ENCODE results near the gene TEX22.

The TEX22 gene

DNA sequence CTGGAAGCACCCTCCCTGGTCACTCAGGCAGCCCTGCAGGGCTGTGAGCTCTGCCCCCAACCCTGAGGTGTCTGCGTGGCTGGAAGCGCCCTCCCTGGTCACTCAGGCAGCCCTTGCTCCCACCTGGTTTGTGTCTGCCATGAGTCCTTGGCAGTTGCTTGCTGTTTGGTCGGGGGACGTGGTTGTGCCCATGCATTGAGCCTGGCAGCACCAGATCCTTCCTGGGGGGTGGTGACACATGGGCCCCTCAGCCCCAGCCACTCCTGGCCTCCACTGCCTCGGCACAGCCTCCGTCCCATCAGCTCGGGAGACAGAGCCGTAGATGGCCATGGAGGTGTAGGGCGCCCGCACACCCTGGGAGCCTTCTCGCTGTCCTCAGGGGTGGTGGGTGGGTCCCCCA is 40.8 kb downstream of the TEX22 start:
- Mint-ChIP-seq H3K9me3 (no peaks in the 10 kb centered on the region), H3K27ac (no peak overlapping the region), H3K4me3 (no peak overlapping the region), H3K27me3 (no peaks in the 10 kb centered on the region), H3K4me1 (ENCODE audit: low read depth) (peaks cover 3% of the 10 kb centered on the region), H3K36me3 (ENCODE audit: low read depth) (peaks cover 20% of the 10 kb centered on the region)

- peaks cover 20% of the 10 kb centered on the region for H3K36me3 Mint-ChIP-seq (ENCODE audit: low read depth)
- peaks cover 3% of the 10 kb centered on the region for H3K4me1 Mint-ChIP-seq (ENCODE audit: low read depth)
- H3K9me3 Mint-ChIP-seq, result no peaks in the 10 kb centered on the region
- no peak overlapping the region for H3K4me3 Mint-ChIP-seq
- no peaks in the 10 kb centered on the region for H3K27me3 Mint-ChIP-seq
- no peak overlapping the region for H3K27ac Mint-ChIP-seq
Measured at GRCh38 chr14:105439710-105440553, 41.6 kb downstream of the TEX22 start.

DNA sequence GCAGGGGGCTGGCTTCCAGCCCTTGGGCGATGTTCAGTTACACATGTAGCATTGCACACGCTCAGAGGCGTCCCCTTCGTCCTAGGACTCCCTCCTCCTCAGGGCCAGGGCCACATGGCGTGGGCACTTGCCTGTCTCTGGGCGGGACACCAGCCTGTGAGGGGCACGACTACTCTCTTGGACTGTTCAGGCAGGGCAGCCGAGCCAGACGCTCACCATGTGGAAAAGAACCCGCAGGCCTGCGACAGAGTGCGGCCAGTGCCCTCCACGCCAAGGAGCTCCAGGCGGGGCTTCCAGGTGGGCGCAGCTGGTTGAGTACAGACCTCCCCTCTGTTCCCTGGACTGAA is 42.2 kb downstream of the TEX22 start:
- Mint-ChIP-seq H3K27ac (no peak overlapping the region), H3K9me3 (no peaks in the 10 kb centered on the region), H3K4me3 (no peak overlapping the region), H3K27me3 (no peaks in the 10 kb centered on the region), H3K36me3 (ENCODE audit: low read depth) (peaks cover 18% of the 10 kb centered on the region), H3K4me1 (ENCODE audit: low read depth) (peaks cover 3% of the 10 kb centered on the region)

DNA sequence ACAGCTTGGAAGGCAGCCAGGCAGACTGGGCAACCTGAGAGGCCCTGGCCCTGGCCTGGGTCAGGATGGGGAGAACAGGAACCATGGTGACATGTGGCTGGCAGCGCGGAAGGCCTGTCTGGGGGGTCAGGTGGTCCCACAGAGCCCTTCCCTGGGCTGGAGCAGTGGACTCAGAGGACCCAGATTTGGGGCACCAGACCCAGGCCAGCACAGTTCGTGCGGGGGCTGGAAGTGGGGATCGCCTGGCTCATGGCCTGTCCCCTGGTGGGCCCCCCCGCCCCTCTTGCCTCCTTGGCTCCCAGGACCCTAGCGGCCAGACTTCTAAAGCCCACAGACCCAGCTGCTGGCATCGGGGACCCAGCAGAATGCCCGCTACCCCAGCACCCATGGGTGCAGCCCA is 42.7 kb downstream of the TEX22 start:
- Mint-ChIP-seq H3K4me1 (ENCODE audit: low read depth) (peaks cover 3% of the 10 kb centered on the region), H3K27ac (no peak overlapping the region), H3K36me3 (ENCODE audit: low read depth) (peaks cover 15% of the 10 kb centered on the region), H3K9me3 (no peaks in the 10 kb centered on the region), H3K4me3 (no peak overlapping the region), H3K27me3 (no peaks in the 10 kb centered on the region)

DNA sequence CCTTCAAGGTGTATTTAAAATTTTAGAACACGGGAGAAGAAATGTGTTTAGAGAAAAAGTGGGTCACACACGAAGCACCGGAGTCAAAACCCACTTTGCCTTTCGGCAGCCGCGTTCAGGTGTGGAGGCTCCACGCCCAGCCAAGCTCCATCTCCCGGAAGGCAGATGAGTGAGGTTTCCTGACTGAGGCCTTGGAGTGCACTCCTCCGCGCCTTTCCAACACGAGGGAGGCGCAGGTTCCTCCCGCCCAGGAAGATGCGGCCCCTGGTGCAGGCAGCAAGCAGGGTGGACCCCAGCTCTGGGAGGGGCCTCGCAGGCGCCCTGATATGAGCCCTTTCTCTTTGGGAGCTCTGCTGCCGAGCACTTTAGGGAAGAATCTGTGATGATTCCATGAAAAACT is 43.8 kb downstream of the TEX22 start:
- no peak overlapping the region for H3K27ac Mint-ChIP-seq
- H3K4me1 Mint-ChIP-seq (ENCODE audit: low read depth), result no peaks in the 10 kb centered on the region
- peaks cover 11% of the 10 kb centered on the region for H3K36me3 Mint-ChIP-seq (ENCODE audit: low read depth)
- H3K4me3 Mint-ChIP-seq, result no peak overlapping the region
- no peaks in the 10 kb centered on the region for H3K9me3 Mint-ChIP-seq
- H3K27me3 Mint-ChIP-seq, result no peaks in the 10 kb centered on the region

DNA sequence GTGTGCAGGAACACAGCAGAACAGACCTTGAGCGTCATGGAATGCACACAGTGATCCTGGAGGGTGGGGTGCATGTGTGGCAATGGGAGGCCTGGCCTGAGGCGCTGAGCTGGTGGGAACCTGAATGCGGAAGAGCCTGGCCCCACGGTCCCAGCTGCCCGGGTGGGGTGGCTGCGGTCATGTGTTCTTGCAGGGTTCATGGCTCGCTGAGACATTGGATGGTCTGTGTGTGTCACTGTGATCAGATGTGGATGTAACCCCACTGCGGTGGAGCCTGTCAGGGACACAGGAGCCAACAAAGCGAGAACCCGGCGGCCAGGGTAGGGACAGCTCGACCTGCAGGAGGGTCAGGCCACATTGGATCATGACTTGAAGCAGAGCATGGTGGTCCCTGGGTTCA is 44.5 kb downstream of the TEX22 start:
- no peaks in the 10 kb centered on the region for H3K9me3 Mint-ChIP-seq
- H3K27me3 Mint-ChIP-seq, result no peaks in the 10 kb centered on the region
- H3K4me1 Mint-ChIP-seq (ENCODE audit: low read depth), result no peaks in the 10 kb centered on the region
- H3K4me3 Mint-ChIP-seq, result no peak overlapping the region
- H3K36me3 Mint-ChIP-seq (ENCODE audit: low read depth), result peaks cover 11% of the 10 kb centered on the region
- no peak overlapping the region for H3K27ac Mint-ChIP-seq

DNA sequence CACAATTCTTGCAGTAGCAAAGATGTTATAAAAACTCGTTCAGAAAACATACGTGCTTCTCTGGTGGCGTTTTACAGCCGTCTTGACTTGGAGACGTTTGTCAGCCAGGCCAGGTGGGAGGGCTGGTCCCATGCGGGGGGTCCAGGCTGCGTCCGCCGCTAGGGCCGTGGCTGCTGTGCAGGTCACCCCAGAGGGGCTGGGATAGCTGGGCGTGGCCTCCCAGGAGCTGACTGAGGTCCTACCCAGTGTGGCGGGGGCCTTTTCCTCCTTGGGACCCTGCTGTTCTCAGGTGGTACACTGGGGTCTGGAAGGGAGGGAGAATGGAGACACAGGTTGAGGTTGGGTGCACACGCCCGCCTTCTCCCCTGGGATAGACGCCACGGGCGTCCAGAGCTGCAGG is 46.5 kb downstream of the TEX22 start:
- H3K27me3 Mint-ChIP-seq, result no peaks in the 10 kb centered on the region
- no peaks in the 10 kb centered on the region for H3K9me3 Mint-ChIP-seq
- H3K36me3 Mint-ChIP-seq (ENCODE audit: low read depth), result peaks cover 11% of the 10 kb centered on the region
- H3K4me1 Mint-ChIP-seq (ENCODE audit: low read depth), result no peaks in the 10 kb centered on the region
- H3K4me3 Mint-ChIP-seq, result no peak overlapping the region
- no peak overlapping the region for H3K27ac Mint-ChIP-seq

- Mint-ChIP-seq H3K9me3 (no peaks in the 10 kb centered on the region), H3K4me3 (no peak overlapping the region), H3K27me3 (no peaks in the 10 kb centered on the region), H3K27ac (no peak overlapping the region), H3K36me3 (ENCODE audit: low read depth) (peaks cover 11% of the 10 kb centered on the region), H3K4me1 (ENCODE audit: low read depth) (no peaks in the 10 kb centered on the region)
Measured at GRCh38 chr14:105445290-105445689, 47.0 kb downstream of the TEX22 start.

DNA sequence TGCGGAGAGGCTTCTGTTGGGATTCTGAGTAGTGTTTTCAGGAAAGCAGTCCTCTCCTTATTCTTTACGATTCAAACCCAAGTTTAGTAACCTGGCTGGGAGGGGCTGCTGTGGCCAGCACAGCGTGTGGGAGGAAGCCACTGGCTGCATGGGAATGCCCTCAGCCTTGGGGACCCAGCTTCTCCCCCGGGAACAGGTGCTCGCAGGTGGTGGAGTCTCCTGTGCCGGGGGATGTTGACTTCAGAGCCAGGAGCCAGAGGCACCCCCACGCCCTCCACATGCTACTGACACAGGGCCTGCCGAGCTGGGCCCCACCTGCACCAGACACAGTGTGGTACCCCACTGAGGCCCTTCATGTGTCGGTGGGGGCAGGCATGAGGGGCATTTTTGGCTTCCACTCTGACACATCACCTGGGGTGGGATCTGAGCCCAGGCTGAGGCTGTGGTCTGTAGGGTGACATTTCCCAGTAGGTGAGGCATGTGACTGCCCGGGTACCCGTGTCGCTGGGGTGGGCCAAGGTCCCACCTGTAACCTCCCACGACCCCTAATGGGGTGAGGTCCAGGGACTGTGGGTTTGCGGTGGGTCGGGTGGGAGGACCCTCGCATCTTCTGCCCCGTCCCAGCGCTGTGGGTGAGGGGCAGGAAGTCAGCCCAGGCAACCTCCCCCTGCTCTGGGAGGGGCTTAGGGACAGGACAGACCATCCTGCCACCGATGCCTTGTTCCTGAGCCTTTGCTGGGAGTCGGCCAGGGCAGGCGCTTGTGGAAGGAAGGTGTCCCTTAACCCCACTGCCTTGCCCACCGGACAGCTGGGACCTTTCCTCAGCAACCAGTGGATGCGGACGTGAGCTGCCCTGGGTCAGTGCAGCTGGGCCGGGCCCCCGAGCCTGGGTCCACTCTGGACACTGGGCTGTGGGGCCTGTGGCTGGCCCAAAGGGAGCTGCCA is 47.8 kb downstream of the TEX22 start:
- Mint-ChIP-seq H3K27ac (no peak overlapping the region), H3K9me3 (no peaks in the 10 kb centered on the region), H3K4me3 (no peak overlapping the region), H3K4me1 (ENCODE audit: low read depth) (no peaks in the 10 kb centered on the region), H3K36me3 (ENCODE audit: low read depth) (peaks cover 11% of the 10 kb centered on the region), H3K27me3 (no peaks in the 10 kb centered on the region)

- Mint-ChIP-seq H3K27ac (no peak overlapping the region), H3K4me1 (ENCODE audit: low read depth) (no peaks in the 10 kb centered on the region), H3K4me3 (no peak overlapping the region), H3K36me3 (ENCODE audit: low read depth) (peaks cover 8% of the 10 kb centered on the region), H3K27me3 (no peaks in the 10 kb centered on the region), H3K9me3 (no peaks in the 10 kb centered on the region)
Measured at GRCh38 chr14:105446971-105447370, 48.6 kb downstream of the TEX22 start.

- Mint-ChIP-seq H3K4me1 (ENCODE audit: low read depth) (no peaks in the 10 kb centered on the region), H3K4me3 (no peak overlapping the region), H3K36me3 (ENCODE audit: low read depth) (peaks cover 9% of the 10 kb centered on the region), H3K27me3 (no peaks in the 10 kb centered on the region), H3K27ac (no peak overlapping the region), H3K9me3 (no peaks in the 10 kb centered on the region)
Measured at GRCh38 chr14:105447651-105448640, 49.6 kb downstream of the TEX22 start.

GRCh38 chr14:105448706-105449111 is 50.4 kb downstream of the TEX22 start:
- H3K27ac Mint-ChIP-seq, result no peak overlapping the region
- no peaks in the 10 kb centered on the region for H3K27me3 Mint-ChIP-seq
- H3K4me1 Mint-ChIP-seq (ENCODE audit: low read depth), result no peaks in the 10 kb centered on the region
- H3K36me3 Mint-ChIP-seq (ENCODE audit: low read depth), result peaks cover 9% of the 10 kb centered on the region
- no peak overlapping the region for H3K4me3 Mint-ChIP-seq
- H3K9me3 Mint-ChIP-seq, result no peaks in the 10 kb centered on the region

DNA sequence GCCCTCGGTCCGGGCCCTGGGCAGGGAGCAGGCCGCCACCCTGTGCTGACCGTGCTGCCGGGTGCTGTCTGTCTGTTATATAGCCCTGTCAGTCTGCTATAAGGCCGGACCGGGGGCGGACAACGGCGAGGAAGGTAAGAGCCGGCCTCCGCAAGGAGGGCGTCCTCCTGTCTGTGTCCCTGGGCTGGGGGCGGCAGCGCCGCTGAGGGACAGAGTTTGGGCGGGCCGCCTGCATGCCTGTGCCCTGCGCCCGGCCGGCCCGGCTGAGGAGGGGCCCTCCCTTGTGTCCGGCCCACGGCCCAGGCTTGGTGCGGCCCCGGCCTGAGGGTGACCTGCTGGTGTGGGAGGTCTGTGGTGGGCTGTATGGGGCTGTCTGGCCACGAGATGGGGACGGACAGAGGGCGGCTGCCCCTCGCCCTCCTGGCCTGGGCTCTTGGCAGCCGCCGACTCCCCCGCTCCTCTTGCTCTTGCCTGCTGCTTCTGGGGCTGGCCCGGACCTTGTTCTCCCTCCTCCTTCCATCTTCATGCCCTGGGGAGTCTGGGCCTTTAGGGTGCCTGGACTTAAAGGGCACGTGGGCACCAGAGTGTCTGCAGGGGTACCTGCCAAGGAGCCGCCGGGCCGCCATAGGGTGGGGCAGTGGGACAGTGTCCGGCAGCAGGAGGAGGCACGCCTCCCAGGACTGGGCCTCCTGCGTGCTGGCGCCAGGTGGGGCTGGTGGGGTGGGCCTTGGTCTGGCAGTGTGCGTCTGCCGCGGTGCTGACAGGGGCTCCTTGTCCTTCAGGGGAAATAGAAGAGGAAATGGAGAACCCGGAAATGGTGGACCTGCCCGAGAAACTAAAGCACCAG is 51.2 kb downstream of the TEX22 start:
- Mint-ChIP-seq H3K4me1 (ENCODE audit: low read depth) (no peaks in the 10 kb centered on the region), H3K27me3 (no peaks in the 10 kb centered on the region), H3K9me3 (no peaks in the 10 kb centered on the region), H3K27ac (no peak overlapping the region), H3K4me3 (no peak overlapping the region), H3K36me3 (ENCODE audit: low read depth) (peaks cover 16% of the 10 kb centered on the region)

DNA sequence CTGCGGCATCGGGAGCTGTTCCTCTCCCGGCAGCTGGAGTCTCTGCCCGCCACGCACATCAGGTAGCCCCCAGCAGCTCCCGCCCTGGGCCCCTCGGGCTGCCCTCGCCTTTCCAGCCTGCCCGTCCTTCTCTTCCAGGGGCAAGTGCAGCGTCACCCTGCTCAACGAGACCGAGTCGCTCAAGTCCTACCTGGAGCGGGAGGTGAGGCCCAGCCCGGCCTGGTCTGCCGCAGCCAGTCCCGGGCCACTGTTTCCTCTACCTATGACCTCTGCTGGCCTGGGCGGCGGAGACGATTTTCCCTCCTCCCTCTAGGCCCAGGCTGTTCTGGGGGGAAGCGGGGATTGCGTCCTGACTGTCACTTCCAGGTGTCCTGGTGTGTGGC is 51.8 kb downstream of the TEX22 start:
- Mint-ChIP-seq H3K27me3 (no peaks in the 10 kb centered on the region), H3K27ac (no peak overlapping the region), H3K9me3 (no peaks in the 10 kb centered on the region), H3K4me1 (ENCODE audit: low read depth) (no peaks in the 10 kb centered on the region), H3K4me3 (no peak overlapping the region), H3K36me3 (ENCODE audit: low read depth) (peaks cover 16% of the 10 kb centered on the region)
